Measurements from ENCODE around the gene ASB3.
"Not testable (repeated sequence)": the region's sequence is repeated elsewhere in the genome, so short reads cannot be mapped to it uniquely, and the experiment has no call there.

GRCh38 chr2:53823639-53824038, 36.9 kb upstream of the ASB3 start:
- TF ChIP-seq POLR2A (IDR thresholded peaks at IDR 0.05) = not testable (repeated sequence)
- TF ChIP-seq, protein P1, sequence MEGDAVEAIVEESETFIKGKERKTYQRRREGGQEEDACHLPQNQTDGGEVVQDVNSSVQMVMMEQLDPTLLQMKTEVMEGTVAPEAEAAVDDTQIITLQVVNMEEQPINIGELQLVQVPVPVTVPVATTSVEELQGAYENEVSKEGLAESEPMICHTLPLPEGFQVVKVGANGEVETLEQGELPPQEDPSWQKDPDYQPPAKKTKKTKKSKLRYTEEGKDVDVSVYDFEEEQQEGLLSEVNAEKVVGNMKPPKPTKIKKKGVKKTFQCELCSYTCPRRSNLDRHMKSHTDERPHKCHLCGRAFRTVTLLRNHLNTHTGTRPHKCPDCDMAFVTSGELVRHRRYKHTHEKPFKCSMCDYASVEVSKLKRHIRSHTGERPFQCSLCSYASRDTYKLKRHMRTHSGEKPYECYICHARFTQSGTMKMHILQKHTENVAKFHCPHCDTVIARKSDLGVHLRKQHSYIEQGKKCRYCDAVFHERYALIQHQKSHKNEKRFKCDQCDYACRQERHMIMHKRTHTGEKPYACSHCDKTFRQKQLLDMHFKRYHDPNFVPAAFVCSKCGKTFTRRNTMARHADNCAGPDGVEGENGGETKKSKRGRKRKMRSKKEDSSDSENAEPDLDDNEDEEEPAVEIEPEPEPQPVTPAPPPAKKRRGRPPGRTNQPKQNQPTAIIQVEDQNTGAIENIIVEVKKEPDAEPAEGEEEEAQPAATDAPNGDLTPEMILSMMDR (IDR thresholded peaks at IDR 0.05) = not testable (repeated sequence)

Data from stomach (tissue), 4 donors.